GM18511 (cell line): ENCODE results near the gene RFTN1.

Experiments
- ATAC-seq: cut with Tn5 transposase; IDR thresholded peaks from one replicate; pipeline ENCODE4 v1.9.1; 2021; ENCODE audit warnings: mild to moderate bottlenecking, moderate library complexity; ENCODE audit not compliant: unreplicated experiment

RFTN1 gene

DNA sequence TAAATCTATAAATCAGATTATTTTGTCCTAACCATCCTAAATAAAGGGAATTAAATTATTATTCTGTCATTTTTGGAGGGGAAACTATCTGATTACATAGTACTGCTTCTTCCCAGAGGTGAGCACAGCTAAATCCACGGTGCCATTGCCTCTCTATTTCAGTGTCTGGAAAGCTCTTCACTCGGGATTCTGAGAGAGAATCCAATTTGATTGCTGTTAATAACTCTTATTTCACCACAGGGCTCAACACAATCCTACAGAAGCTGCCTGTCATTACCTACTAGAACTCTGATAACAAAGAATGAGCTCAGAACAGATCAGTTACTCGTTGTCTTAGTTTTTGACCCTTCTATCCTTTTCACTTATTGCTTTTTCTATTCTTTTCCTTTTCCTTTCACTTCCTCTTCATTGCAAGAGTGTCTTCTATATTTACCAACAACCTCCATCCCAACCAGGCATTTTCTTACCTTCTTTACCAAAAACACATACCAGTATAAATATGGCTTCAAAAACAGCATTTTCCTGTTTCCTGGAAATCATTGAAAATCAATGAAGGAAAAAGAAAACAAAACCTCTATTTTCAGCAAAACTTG, 218.1 kb downstream of the RFTN1 start:
- ATAC-seq: no peak

DNA sequence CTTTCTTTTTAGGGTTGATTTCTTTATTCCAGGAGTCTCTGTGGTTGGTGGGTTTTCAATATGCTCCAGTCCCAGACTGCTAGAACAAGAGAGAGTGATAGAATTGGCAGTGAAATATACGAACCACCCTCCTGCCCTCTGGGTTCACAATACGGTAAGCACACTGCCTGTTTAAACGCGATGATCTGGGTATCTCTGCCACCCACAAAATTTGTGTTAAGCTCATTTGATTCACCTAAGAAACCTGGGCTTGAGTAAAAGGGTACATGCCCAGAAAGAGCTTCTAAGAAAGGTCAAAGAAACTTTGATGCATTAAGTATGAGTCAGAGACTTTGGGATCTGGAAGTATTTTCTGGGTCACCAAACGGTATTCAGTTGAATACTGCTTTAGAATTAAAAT, 218.7 kb downstream of the RFTN1 start:
- no peak for ATAC-seq

DNA sequence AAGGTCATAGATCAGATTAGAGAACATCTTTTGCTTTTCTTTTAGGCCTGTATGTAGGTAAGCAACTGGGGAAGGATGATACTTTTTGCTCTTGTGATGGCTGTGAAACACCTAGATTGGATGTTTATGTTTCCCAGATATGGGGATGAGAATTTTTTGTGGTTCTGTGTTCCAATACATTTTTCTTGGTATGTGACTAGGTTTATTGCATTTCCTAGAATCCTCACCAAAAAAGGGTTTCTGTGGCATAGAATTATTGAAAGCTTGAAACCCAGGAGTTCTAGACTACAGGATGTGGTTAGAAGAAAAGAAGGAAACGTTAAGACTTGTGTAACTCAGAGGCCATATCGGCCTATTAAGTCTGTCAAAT, 222.7 kb downstream of the RFTN1 start:
- ATAC-seq: peak; percentile 43

DNA sequence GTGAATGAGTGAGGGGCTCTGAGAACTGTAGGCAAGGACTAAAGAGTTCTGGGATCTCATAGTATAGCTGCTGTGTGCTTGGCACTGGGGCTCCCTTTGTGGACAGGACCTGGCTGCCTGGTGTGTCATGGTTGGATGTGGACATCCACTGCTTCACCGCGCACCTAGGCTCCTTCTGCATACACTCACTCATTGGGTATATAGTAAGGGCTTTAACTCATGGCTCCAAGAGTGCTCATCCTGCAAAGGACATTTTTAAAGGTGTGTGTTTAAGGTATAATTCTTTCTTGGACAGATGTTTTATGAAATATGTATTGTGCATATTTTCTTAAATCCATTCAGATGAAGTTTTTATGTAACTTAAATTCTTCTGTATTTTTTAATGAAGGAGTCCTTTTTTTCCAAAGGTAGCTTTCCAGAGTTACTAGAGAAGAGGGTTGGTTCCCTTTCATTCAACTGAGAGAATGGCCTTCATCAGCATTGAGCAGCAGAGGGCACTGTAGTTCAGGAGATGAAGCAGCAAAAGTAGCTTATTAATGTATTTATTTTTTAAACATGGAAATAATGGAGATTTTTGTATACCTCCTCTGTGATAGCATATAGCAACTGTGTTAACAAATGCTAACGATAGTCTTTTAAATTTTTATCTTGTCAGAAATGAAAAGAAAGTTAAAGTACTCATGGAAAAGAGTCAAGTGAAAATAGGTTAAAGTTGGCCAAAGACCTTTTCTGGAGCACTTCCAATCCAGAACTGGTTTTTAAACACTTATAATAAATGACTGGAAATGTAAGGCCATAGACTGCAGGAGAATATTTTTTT, 223.3 kb downstream of the RFTN1 start:
- peak; percentile 48 for ATAC-seq

DNA sequence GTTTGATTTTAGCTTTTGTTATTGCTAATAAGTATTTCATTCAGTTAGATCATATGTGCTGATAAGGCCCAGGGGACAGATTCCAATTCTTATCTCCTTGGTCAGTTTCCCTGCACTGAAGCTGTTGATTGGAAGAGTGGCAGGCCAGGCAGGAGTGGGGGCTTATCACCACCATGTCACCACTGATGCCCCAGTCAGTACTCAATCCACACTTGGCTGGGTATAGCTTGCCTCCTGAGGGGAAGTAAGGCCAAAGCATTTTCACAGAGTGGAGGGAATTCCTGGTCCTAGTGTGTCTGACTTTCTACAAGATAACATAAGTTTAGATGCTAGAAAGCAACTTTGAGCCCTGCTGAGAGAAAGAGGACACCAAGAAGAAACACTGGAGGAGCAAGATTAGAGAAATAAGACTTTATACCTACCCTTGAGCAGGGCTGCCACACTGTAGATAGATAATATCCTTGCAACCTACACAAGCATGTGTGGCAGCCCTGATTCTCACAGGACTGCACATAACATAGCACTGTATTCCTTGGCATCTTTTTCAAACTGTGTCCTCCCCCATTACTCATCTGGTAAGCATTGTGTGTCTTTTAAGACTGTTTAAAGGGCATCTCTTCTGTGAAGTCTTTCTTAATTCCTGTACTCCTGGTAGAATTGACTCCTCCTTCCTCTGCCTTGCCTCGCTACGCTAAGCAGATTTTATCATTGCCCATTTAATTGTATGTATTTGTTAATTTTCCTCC, 224.2 kb downstream of the RFTN1 start:
- ATAC-seq: no peak

DNA sequence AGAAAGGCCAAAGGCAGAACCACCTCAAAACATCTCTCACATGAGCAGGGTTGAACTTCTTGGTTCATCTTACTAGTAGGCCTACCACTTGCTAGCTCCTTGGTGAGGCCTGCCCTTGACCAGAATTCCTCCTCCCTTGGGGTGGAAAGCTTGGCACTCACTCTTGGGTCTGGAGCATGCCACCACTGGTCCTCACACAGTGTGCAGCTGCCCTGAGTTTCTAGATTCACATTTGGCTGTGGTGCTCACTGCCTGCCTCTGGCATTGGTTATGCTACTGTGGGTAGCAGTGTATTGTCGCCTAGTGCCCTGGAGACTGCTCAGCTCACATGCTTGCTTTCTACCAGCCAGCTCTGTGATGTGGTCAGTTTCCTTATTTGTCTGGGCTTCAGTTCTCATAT, 224.8 kb downstream of the RFTN1 start:
- no peak for ATAC-seq

DNA sequence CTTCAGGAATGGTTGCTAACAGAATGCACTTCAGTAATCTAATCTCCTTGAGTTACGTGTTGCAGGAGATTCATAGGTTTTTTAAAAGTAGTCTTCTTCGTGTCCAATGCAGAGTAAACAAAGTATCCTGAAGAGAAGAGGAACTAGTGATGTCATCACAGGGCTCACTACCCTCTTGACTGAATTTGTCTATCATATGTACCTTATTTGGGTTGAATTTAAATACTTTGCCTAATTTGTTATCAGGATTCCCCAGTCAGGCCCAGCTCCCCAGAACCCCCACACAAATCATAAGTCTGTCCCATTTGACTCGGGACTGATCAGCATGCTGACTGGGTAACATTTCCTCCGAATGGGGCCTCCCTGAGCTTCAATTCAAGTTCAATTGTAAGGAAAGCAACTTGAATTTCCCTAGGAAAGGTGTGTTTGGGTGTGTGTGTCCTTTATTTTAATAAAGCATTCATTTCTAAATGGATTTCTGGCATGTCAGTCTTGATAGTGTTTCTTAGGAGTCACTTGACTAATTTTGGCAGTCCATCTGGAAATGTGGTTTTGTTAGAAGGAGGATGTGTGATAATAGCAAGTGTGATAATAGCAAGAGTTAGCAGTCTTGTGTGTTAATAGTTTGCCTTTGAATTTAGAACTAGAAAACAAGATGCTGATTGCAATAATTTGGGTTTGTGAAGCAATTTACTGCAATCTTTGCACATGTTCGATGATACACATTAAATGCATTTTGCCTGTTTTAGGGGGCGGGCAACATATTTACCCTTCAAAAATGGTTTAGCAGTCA, 226.6 kb downstream of the RFTN1 start:
- ATAC-seq: no peak

DNA sequence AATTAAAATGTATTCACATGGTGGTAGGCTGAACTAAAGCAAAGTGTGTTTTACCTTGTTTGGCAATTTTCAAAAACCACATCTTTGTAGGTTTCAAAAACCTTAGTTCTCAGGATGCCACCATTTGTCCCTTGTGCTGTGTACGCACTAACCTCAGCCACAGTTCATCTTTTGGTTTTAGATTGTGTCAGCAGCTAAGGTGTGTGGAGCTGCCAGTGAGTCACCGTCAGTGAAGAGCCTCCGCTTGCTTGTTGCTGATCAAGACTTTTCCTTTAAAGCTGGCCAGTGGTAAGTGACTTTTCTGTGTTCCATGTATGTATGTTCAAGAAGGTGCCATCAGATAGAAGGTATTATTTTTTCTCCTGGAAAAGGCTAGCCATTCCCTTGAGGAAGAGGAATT, 227.3 kb downstream of the RFTN1 start:
- peak; percentile 79 for ATAC-seq

DNA sequence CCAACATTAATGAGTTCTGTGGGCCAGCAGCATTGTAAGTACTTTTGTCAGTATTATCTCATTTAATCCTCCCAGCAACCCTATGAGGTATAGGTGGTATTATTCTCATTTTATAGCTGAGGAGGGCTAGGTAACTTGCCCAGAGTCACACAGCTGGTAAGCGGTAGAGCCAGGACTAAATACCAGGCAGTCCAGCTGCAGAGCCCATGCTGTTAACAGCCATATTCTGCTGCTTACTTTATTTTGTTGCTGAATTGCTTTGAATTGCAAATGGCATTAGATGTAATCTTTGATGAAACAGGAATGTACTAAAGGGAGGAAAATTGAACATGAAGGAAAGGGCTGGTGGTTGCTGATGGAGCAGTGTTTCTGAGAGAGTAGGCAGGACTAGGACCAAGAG, 228.9 kb downstream of the RFTN1 start:
- no peak for ATAC-seq

DNA sequence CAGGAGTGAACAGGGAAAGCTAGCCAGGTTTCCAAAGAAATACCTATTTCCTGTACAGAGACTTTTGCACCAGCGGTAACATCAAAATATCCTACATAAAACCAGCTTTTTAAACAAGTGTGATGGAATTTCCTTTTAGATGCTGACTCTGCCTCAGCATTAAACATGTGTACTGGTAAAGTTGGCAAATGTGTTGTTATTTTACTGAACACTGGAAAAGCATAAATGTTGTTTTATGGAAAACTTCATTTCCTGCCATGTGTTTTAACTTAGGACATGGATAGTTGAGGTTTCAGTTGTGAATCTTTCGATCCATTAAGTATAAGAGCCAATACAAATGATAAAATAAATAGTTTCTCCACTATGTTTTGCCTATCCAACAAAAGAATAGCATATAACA, 232.8 kb downstream of the RFTN1 start:
- no peak for ATAC-seq

DNA sequence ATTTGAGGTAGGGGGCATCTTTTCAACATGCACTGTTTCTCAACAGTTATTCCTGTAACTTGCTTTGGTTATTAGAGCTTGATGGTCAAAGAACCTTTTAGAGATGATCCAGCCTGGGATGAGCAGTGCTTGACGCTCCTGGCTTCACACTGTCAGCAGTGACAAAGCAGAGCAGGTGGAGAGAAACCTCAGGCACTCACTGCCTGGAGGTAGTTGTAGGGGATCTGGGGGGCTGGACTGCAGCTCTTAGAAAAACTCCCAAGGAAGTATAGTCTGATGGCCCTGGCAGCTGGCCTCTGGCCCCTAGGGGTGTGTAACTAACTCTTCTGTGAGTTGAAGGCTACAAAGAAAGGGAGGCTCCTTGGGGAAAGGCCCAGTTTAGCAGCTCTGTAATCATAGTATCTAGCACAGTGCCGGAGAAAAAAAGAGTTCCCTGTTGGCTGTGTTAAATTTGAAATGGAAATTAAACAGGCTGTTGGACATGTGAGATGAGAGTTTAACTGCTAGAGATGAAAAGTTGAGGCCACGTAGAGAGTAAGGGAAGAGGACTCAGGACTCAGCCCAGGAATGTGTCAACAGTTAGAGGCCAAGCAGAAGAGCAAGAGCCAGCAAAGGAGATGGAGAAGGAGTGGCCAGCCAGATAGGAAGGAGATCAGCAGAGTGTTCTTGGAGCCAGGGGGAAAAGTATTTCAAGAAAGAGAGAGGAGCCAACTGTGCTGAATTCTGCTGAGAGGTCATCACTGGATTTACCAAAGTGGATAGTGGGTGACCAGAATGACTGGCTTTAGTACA, 234.3 kb downstream of the RFTN1 start:
- no peak for ATAC-seq

DNA sequence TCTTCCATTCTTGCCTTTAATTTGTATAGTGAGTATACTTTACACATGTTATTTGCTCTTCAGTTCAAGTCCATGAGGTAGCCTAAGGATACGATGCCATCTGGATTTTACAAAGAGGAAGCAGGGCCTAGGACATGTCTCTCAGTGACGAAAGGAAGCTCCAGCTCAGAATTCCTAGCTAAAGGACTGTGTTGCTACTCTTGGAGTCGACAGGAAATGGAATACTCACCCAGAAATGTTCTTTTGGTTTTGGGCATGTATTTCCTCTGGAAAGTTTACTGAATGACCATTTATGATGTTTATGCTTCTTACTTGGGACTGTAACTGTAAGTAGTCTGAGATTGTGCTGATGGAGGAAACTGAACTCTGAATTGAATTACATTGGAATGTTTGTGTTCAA, 236.0 kb downstream of the RFTN1 start:
- ATAC-seq: no peak

DNA sequence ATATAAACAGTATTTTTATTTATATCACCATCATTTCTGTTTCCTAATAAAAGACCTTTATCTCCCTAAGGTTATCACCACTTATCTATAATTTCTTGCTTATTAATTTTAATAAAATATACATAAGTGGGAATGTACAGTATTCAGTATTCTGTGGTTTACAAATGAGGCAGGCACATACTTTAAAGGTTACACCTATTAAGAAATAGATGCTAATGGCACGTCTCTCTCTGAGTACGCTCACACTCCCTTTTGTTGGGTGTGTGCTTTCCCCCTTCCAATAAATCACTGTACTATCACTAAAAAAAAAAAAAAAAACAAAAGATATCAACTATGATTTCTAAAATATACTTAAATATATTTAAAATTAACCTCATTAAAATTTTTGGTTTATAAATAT, 239.6 kb downstream of the RFTN1 start:
- ATAC-seq: no peak

DNA sequence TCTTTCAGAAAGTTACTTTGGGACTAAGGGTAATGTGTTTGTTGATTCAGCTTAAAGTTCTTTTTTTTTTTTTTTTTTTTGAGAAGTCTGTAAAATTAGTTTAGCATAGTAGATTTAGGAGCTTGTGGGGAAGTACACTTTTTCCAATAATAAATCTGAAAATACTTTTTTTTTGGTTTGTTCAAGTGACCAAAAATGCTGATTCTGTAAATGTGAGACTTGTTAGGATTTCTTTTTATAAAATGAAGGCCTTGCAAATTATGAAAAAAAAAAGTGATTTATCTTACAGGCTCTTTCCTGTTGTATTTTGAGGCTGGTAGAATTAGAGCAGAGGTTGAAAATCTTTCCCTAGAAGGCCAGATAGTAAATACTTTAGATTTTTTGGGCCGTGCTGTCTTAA, 240.9 kb downstream of the RFTN1 start:
- no peak for ATAC-seq

DNA sequence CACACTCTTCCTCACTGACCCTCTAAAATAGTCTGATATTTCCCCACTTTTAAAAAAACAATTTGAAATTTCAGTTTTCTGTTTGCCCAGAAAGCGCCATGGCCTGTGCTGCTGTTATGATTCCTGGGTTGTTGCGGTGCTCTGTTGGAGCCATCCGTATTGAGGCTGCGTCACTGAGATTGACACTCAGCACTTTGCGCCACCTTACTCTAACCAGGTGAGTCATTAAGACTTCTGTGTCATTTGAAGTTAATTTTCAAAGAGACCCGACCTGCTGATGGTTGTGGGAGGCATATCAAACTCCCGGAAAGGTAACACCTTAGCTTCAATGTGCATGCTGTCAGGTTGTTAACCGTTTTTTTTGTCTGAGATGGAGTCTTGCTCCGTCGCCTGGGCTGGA, 242.6 kb downstream of the RFTN1 start:
- no peak for ATAC-seq

DNA sequence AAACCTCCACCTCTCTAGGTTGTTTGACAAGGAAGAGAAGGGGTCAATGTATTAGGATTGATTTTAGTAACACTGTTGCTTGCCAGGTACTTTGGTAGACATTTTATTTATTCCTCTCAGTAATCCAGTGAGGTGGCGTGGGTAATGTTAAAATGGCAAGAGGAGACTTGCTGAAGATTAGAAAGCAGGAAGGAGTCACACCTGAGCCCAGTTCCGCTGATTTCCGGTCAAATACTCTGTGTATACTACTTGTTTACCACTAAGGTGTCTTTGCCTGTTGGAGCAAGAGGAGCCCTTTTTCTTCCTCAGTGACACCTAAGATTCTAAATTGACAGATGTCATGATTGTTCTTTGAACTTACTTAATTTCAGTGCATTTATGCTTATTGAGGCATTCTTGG, 246.8 kb downstream of the RFTN1 start:
- ATAC-seq: no peak
